Transverse colon (tissue), 4 donors: ENCODE measurements around the gene TBC1D9.

Experiments used
- CTCF ChIP-seq, 5 experiments: fragments of 200-600 bp in 3 of 5; fragments of 450-650 bp in 2 of 5; sonication (generic) in 3 of 5; IDR thresholded peaks; 1 replicate in 2 of 5; 2 replicates in 3 of 5; pipeline ENCODE4 v1.5.1; 2016 to 2017; ENCODE audit warnings: antibody characterized with exemption in 5 of 5, inconsistent platforms in 3 of 5, mild to moderate bottlenecking in 2 of 5, moderate library complexity in 1 of 5
- EP300 ChIP-seq: sonication (generic); formaldehyde crosslinking; IDR thresholded peaks from one replicate; pipeline ENCODE4 v1.6.1; 2017; ENCODE audit warnings: antibody characterized with exemption, low read depth
- POLR2A ChIP-seq: fragments of 450-650 bp; IDR thresholded peaks from one replicate; pipeline ENCODE4 v1.6.1; 2016; ENCODE audit warnings: antibody characterized with exemption, mild to moderate bottlenecking, moderate library complexity
- POLR2AphosphoS5 ChIP-seq, 3 donors: sonication (generic); formaldehyde crosslinking; IDR thresholded peaks; one replicate each; pipeline ENCODE4 v1.6.1; 2016; ENCODE audit warnings: antibody characterized with exemption in 3 of 3

- no peak for TF ChIP-seq POLR2A
- TF ChIP-seq CTCF (IDR thresholded peaks at IDR 0.05) = no peak
- no peak for TF ChIP-seq POLR2AphosphoS5 (IDR thresholded peaks at IDR 0.05)
- TF ChIP-seq EP300 = no peak
Measured at GRCh38 chr4:140742838-140743193, 13.4 kb downstream of the TBC1D9 start.
